T47D (cell line): ENCODE results near the gene KDM1A.

ENCODE experiments used
- DNase-seq, 2 experiments: peaks; one replicate each; pipeline versions ENCODE4 v3.0.0 to v3.0.0-alpha.2; 2011 to 2012; ENCODE audit warnings: low read depth in 1 of 2, low spot score in 1 of 2
- JUND ChIP-seq: IDR thresholded peaks from 2 replicates; pipeline ENCODE4 v1.6.1; 2012; ENCODE audit warnings: low read depth
- in situ Hi-C: cut with HindIII; loops from 2 replicates; pipeline ENCODE4 v1.10.0; 2016; ENCODE audit warnings: low sequenced_read_pairs, low pct_unique_long_range_greater_than_20kb

KDM1A gene

GRCh38 chr1:23065385-23065784 is 46.1 kb downstream of the KDM1A start:
- no peak for DNase-seq
- in situ Hi-C loops: no loop called here
- no peak for TF ChIP-seq JUND

- no peak for TF ChIP-seq JUND
- no peak for DNase-seq
- in situ Hi-C loops: no loop called here
These were observed 46.8 kb downstream of the KDM1A start for GRCh38 chr1:23066075-23066474.

- in situ Hi-C loops: no loop called here
- TF ChIP-seq JUND: no peak
- DNase-seq: no peak
These were observed 49.9 kb downstream of the KDM1A start for GRCh38 chr1:23069149-23069548.

- in situ Hi-C loops: no loop called here
- no peak for TF ChIP-seq JUND
- DNase-seq: no peak
These were observed 50.4 kb downstream of the KDM1A start for GRCh38 chr1:23069675-23070074.

- in situ Hi-C loops: no loop called here
- TF ChIP-seq JUND: no peak
- no peak for DNase-seq
These were observed 54.7 kb downstream of the KDM1A start for GRCh38 chr1:23074012-23074411.

- no peak for TF ChIP-seq JUND
- in situ Hi-C loops: no loop called here
- no peak for DNase-seq
These were observed 59.8 kb downstream of the KDM1A start for GRCh38 chr1:23079025-23079424.

- in situ Hi-C loops: no loop called here
- no peak for DNase-seq
- TF ChIP-seq JUND: no peak
These were observed 61.6 kb downstream of the KDM1A start for GRCh38 chr1:23080885-23081284.

GRCh38 chr1:23081376-23081775 is 62.1 kb downstream of the KDM1A start:
- in situ Hi-C loops: no loop called here

GRCh38 chr1:23083714-23084480 is 64.6 kb downstream of the KDM1A start:
- no peak for TF ChIP-seq JUND
- DNase-seq: no peak
- in situ Hi-C loops: no loop called here

More at GRCh38 chr1:23081376-23081775, 62.1 kb downstream of the KDM1A start:
- peak in 1 of 2 experiments; percentile 30 for DNase-seq
- no peak for TF ChIP-seq JUND

GRCh38 chr1:23084880-23085279 is 65.6 kb downstream of the KDM1A start:
- in situ Hi-C loops: no loop called here
- TF ChIP-seq JUND: no peak
- DNase-seq: no peak

GRCh38 chr1:23085696-23086095 is 66.4 kb downstream of the KDM1A start:
- no peak for TF ChIP-seq JUND
- in situ Hi-C loops: no loop called here
- DNase-seq: no peak

GRCh38 chr1:23088027-23088426 is 68.8 kb downstream of the KDM1A start:
- no peak for TF ChIP-seq JUND
- in situ Hi-C loops: no loop called here
- DNase-seq: no peak

GRCh38 chr1:23090056-23090455 is 70.8 kb downstream of the KDM1A start:
- in situ Hi-C loops: no loop called here
- no peak for TF ChIP-seq JUND

GRCh38 chr1:23091545-23091944 is 72.3 kb downstream of the KDM1A start:
- no peak for TF ChIP-seq JUND
- DNase-seq: no peak
- in situ Hi-C loops: no loop called here

More at GRCh38 chr1:23090056-23090455, 70.8 kb downstream of the KDM1A start:
- no peak for DNase-seq
